Fibroblast of lung (primary cell): ENCODE data around the gene TIMP4.

ENCODE experiments used
- EZH2 ChIP-seq: IDR thresholded peaks from 2 replicates; pipeline ENCODE4 v1.5.1; 2012; ENCODE audit warnings: low read length, control low read depth, mild to moderate bottlenecking; ENCODE audit errors: missing control alignments
- TF ChIP-seq, protein P1 (sequence below), 2 donors: IDR thresholded peaks in 1 of 2; conservative IDR thresholded peaks in 1 of 2; 1 replicate in 1 of 2; 2 replicates in 1 of 2; pipeline ENCODE4 v1.5.1; 2011 to 2012; ENCODE audit warnings: low read length in 2 of 2, control low read depth in 1 of 2, inconsistent platforms in 1 of 2, low read depth in 1 of 2, mild to moderate bottlenecking in 1 of 2

DNA sequence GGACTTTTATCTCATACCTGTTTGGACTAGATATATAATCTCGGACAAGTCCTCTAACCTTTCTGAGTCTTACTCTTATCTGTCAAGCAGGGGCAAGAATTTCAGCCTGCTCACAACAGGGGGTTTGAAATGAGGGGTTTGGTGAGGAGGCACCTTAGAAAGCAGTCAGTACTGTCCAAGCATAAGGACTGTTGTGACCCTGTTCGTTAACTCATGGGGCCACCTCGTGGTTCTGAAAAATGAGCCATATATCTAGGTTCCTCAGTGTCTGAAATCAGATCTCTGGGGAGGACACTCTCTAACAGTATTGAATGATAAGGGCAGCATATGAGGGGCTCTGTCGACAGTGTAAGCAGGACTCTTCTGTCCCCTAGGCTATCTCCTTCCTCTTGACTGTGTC is 7.2 kb upstream of the TIMP4 start:
- TF ChIP-seq, protein P1, sequence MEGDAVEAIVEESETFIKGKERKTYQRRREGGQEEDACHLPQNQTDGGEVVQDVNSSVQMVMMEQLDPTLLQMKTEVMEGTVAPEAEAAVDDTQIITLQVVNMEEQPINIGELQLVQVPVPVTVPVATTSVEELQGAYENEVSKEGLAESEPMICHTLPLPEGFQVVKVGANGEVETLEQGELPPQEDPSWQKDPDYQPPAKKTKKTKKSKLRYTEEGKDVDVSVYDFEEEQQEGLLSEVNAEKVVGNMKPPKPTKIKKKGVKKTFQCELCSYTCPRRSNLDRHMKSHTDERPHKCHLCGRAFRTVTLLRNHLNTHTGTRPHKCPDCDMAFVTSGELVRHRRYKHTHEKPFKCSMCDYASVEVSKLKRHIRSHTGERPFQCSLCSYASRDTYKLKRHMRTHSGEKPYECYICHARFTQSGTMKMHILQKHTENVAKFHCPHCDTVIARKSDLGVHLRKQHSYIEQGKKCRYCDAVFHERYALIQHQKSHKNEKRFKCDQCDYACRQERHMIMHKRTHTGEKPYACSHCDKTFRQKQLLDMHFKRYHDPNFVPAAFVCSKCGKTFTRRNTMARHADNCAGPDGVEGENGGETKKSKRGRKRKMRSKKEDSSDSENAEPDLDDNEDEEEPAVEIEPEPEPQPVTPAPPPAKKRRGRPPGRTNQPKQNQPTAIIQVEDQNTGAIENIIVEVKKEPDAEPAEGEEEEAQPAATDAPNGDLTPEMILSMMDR (conservative IDR thresholded peaks at IDR 0.05 in 1 of 2, IDR thresholded peaks at IDR 0.05 in 1 of 2; ENCODE audit: low read depth in 1 of 2, low read length in 2 of 2): no peak
- no peak for TF ChIP-seq EZH2
